PC-3 (cell line): Measurements from ENCODE around the gene PIK3C3. TPM values are rescaled to one million over a fixed set of nuclear protein-coding genes. Genes with fewer than 3 reads are reported as not detected.

Experiments used
- ATAC-seq: fragments of 200-7000 bp; cut with Tn5 transposase; 2 replicates; pipeline ENCODE4 v1.9.1; 2020; ENCODE audit warnings: mild to moderate bottlenecking, moderate library complexity
- BruUV-seq: library from RNA; stranded (reverse); fragments of 400-500 nt; replicated peaks from 2 replicates; lab custom pipeline; 2021; lab: Mats Ljungman, UMichigan
- CTCF ChIA-PET: fragments of 300-600 bp; sonication (Branson Sonifier 250); formaldehyde crosslinking; loops from one replicate; lab custom pipeline; 2022; ENCODE audit warnings: antibody characterized with exemption; lab: Charles Lee
- POLR2A ChIA-PET: fragments of 300-600 bp; sonication (Branson Sonifier 250); formaldehyde crosslinking; loops from one replicate; lab custom pipeline; 2022; ENCODE audit warnings: antibody characterized with exemption; ENCODE audit not compliant: unreplicated experiment; lab: Charles Lee
- DNase-seq: peaks from one replicate; pipeline ENCODE4 v3.0.0-alpha.2; 2015
- H2AFZ ChIP-seq: fragments of 300-600 bp; sonication (generic); 2 replicates; pipeline ENCODE4 v1.6.0; 2016; ENCODE audit warnings: antibody characterized with exemption, low read length
- H3F3A ChIP-seq: fragments of 300-600 bp; sonication (generic); one replicate; pipeline ENCODE4 v1.6.0; 2017; ENCODE audit warnings: antibody characterized with exemption, low read length, control low read depth, mild to moderate bottlenecking; ENCODE audit not compliant: unreplicated experiment
- H3K27ac ChIP-seq: fragments of 300-600 bp; sonication (generic); 2 replicates; pipeline ENCODE4 v1.5.1; 2016; ENCODE audit warnings: mild to moderate bottlenecking, low read length
- H3K27me3 ChIP-seq: fragments of 300-600 bp; sonication (generic); 2 replicates; pipeline ENCODE4 v1.6.1; 2016; ENCODE audit warnings: low read length, mixed read lengths
- H3K36me3 ChIP-seq: fragments of 300-600 bp; sonication (generic); 2 replicates; pipeline ENCODE4 v1.6.1; 2016; ENCODE audit warnings: low read depth, mixed run types, low read length, mixed read lengths
- H3K4me1 ChIP-seq: fragments of 300-600 bp; sonication (generic); 2 replicates; pipeline ENCODE4 v1.5.1; 2016; ENCODE audit warnings: low read length; ENCODE audit not compliant: insufficient read depth
- H3K4me2 ChIP-seq: fragments of 300-600 bp; sonication (generic); 2 replicates; pipeline ENCODE4 v1.6.0; 2016; ENCODE audit warnings: low read length
- H3K4me3 ChIP-seq: fragments of 300-600 bp; sonication (generic); 2 replicates; pipeline ENCODE4 v1.5.1; 2016; ENCODE audit warnings: mild to moderate bottlenecking, low read length, mixed read lengths
- H3K79me2 ChIP-seq: fragments of 300-600 bp; sonication (generic); 2 replicates; pipeline ENCODE4 v1.6.1; 2017; ENCODE audit warnings: low read length, mixed read lengths
- H3K9ac ChIP-seq: fragments of 300-600 bp; sonication (generic); 2 replicates; pipeline ENCODE4 v1.6.0; 2016; ENCODE audit warnings: mild to moderate bottlenecking, low read length
- H3K9me2 ChIP-seq: fragments of 300-600 bp; sonication (generic); replicated peaks from 2 replicates; pipeline ENCODE4 v1.6.1; 2016; ENCODE audit warnings: mixed run types, low read length, mixed read lengths
- H3K9me3 ChIP-seq: fragments of 300-600 bp; sonication (generic); 2 replicates; pipeline ENCODE4 v1.6.1; 2016; ENCODE audit warnings: low read length, mixed read lengths
- H4K20me1 ChIP-seq: fragments of 300-600 bp; sonication (generic); 2 replicates; pipeline ENCODE4 v1.6.1; 2016; ENCODE audit warnings: low read length, mixed read lengths
- EZH2 ChIP-seq: fragments of 300-600 bp; sonication (generic); IDR thresholded peaks from one replicate; pipeline ENCODE4 v1.6.1; 2017; ENCODE audit warnings: antibody characterized with exemption, mild to moderate bottlenecking, low read length; ENCODE audit not compliant: unreplicated experiment
- EZH2phosphoT487 ChIP-seq: fragments of 300-600 bp; sonication (generic); IDR thresholded peaks from 2 replicates; pipeline ENCODE4 v1.6.1; 2018; ENCODE audit warnings: mild to moderate bottlenecking, antibody characterized with exemption, low read length, borderline replicate concordance
- intact Hi-C: fragments of 100-400 bp; cut with micrococcal nuclease; formaldehyde crosslinking; loops from 2 replicates; pipeline ENCODE4 v1.9.0; 2023
- total RNA-seq: library from RNA; depleted of rRNA; stranded (reverse); fragments of >200 nt; gene quantifications from 2 replicates; pipeline ENCODE4 v1.2.3, GENCODE V29; 2014
- TF ChIP-seq, protein P1 (sequence below): fragments of 300-600 bp; sonication (generic); conservative IDR thresholded peaks from 2 replicates; pipeline ENCODE4 v1.5.1; 2017; ENCODE audit warnings: antibody characterized with exemption, low read depth, mild to moderate bottlenecking, low read length

The PIK3C3 gene
- total RNA-seq, 1 experiment from 2014 or later: 25.9 TPM

DNA sequence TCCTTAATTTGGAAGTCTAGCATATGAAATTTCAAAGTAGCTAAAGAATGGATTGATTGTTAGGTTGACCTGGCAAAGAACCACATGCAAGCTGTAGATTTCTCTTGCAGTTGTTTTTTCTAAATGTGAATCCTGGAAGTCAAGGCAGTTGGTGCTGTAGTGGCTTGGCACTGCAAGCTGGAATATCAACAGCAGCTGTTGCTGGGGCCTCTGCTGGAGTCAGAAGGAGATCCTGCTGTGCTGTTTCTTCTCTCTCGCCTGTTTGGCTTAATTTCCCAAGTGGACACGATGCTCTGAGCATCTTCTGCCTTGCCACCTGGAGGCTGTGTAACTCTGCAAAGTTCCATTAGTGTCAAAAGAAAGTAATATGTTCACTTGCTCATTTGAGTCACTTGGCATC is 12.6 kb downstream of the PIK3C3 start:
- Histone ChIP-seq H3K27me3 (no peaks in the 10 kb centered on the region), H2AFZ (no peak overlapping the region), H3K9ac (no peak overlapping the region), H3K79me2 (no peaks in the 10 kb centered on the region), H3K4me2 (no peak overlapping the region), H3K9me2 (no peaks in the 10 kb centered on the region), H3F3A (no peaks in the 10 kb centered on the region), H3K9me3 (no peaks in the 10 kb centered on the region), H4K20me1 (no peaks in the 10 kb centered on the region), H3K4me1 (no peaks in the 10 kb centered on the region), H3K27ac (no peak overlapping the region), H3K4me3 (no peak overlapping the region), H3K36me3 (no peaks in the 10 kb centered on the region)
- intact Hi-C loops: no loop called here
- no peak for DNase-seq
- POLR2A ChIA-PET: no interaction called here
- CTCF ChIA-PET: no interaction called here
- BruUV-seq: no TSS peak
- no peak for ATAC-seq
- TF ChIP-seq, protein P1, sequence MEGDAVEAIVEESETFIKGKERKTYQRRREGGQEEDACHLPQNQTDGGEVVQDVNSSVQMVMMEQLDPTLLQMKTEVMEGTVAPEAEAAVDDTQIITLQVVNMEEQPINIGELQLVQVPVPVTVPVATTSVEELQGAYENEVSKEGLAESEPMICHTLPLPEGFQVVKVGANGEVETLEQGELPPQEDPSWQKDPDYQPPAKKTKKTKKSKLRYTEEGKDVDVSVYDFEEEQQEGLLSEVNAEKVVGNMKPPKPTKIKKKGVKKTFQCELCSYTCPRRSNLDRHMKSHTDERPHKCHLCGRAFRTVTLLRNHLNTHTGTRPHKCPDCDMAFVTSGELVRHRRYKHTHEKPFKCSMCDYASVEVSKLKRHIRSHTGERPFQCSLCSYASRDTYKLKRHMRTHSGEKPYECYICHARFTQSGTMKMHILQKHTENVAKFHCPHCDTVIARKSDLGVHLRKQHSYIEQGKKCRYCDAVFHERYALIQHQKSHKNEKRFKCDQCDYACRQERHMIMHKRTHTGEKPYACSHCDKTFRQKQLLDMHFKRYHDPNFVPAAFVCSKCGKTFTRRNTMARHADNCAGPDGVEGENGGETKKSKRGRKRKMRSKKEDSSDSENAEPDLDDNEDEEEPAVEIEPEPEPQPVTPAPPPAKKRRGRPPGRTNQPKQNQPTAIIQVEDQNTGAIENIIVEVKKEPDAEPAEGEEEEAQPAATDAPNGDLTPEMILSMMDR: no peak
- TF ChIP-seq EZH2: no peak
- TF ChIP-seq EZH2phosphoT487: no peak

DNA sequence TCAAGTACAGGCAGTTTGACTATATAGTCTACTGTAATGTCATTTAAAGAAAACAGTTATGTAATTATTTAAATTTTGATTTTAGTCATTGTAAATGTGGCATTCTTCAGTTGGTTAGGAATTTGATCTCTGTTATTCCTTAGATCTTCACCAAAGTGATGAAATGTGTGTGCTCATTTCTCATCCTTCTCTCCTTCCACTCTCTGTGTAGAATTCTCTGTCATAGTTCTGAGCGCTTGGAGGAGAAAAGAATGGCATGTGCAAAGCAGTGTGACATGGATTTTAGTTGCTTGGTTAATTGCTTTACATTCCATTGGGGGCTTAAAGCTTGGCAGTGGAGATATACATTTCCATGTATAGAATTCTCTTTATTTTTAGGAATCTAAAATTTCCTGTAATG is 14.8 kb downstream of the PIK3C3 start:
- no peaks in the 10 kb centered on the region for H3F3A ChIP-seq
- no peaks in the 10 kb centered on the region for H3K9me3 ChIP-seq
- no peaks in the 10 kb centered on the region for H3K4me1 ChIP-seq
- H3K9me2 ChIP-seq: no peaks in the 10 kb centered on the region
- no peak overlapping the region for H3K27ac ChIP-seq
- H4K20me1 ChIP-seq: no peaks in the 10 kb centered on the region
- POLR2A ChIA-PET: no interaction called here
- BruUV-seq: no TSS peak
- H2AFZ ChIP-seq: no peak overlapping the region
- H3K4me3 ChIP-seq: no peak overlapping the region
- ATAC-seq (no peak), DNase-seq (no peak)
- H3K9ac ChIP-seq: no peak overlapping the region
- no peaks in the 10 kb centered on the region for H3K79me2 ChIP-seq
- no peak for TF ChIP-seq EZH2phosphoT487
- TF ChIP-seq, protein P1: no peak
- TF ChIP-seq EZH2: no peak
- intact Hi-C loops: no loop called here
- no peak overlapping the region for H3K4me2 ChIP-seq
- CTCF ChIA-PET: no interaction called here
- H3K27me3 ChIP-seq: no peaks in the 10 kb centered on the region
- H3K36me3 ChIP-seq: no peaks in the 10 kb centered on the region

DNA sequence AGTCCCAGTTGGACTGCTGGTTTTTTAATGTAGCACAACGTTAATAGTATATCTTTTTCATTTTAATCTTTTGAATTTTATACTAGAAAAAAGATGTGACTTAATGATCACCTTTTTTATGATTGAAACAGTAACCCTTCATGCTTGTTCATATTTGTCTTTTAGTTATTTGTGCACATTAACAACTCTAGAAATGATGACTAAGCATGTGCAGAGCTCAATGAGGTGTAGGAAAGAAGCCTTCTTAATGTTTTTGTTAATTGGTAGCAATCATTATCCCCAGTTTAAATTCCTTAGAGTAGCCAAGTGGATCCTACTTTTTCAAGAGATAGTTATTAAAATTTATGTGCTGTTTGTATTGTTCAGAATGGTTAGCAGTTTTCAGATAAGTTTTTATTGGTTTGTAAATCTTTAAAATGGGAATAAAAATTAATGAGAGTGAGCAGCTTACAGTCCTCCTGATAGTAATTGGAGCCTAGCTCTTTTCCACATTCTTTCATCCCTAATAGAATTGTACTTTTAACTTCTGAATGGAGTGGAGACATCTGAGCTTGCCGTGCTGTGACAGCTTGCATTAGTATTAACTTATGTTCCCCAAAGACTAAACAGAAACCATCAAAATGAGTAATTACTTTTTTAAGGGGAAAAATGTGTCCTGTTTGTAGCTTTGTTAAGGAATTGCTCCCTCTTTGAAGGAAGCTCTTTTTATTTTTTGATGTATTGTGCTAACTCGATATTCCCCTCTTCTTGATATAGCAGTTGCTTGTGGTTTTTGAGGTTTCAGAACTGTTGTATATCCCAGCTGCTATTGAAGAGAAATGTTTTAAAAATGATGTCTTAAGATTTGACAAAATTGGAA is 17.3 kb downstream of the PIK3C3 start:
- H3K79me2 ChIP-seq: no peaks in the 10 kb centered on the region
- H2AFZ ChIP-seq: no peak overlapping the region
- no peaks in the 10 kb centered on the region for H3F3A ChIP-seq
- BruUV-seq: no TSS peak
- no peaks in the 10 kb centered on the region for H3K36me3 ChIP-seq
- DNase-seq: no peak
- no peak overlapping the region for H3K27ac ChIP-seq
- no peak overlapping the region for H3K9ac ChIP-seq
- H4K20me1 ChIP-seq: no peaks in the 10 kb centered on the region
- H3K9me2 ChIP-seq: no peaks in the 10 kb centered on the region
- intact Hi-C loops: no loop called here
- ChIA-PET CTCF (no interaction called here), POLR2A (interaction anchor here (0.7 kb wide), 1 partner anchor 15 kb away, joined by 6 read pairs; no protein-coding TSS in a partner anchor)
- no peak overlapping the region for H3K4me3 ChIP-seq
- no peaks in the 10 kb centered on the region for H3K27me3 ChIP-seq
- H3K4me1 ChIP-seq: no peaks in the 10 kb centered on the region
- H3K4me2 ChIP-seq: no peak overlapping the region
- no peaks in the 10 kb centered on the region for H3K9me3 ChIP-seq
- TF ChIP-seq EZH2phosphoT487 (no peak), EZH2 (no peak)
- TF ChIP-seq, protein P1: no peak
- no peak for ATAC-seq
